Limb (tissue), 2 donors: ENCODE data around the gene PACS1.
"Not testable (repeated sequence)": the region's sequence is repeated elsewhere in the genome, so short reads cannot be mapped to it uniquely, and the experiment has no call there.

Source experiments
- DNase-seq, 2 donors: peaks; one replicate each; pipeline ENCODE4 v3.0.0-alpha.2; 2016; ENCODE audit errors: extremely low spot score in 2 of 2

PACS1 gene

DNA sequence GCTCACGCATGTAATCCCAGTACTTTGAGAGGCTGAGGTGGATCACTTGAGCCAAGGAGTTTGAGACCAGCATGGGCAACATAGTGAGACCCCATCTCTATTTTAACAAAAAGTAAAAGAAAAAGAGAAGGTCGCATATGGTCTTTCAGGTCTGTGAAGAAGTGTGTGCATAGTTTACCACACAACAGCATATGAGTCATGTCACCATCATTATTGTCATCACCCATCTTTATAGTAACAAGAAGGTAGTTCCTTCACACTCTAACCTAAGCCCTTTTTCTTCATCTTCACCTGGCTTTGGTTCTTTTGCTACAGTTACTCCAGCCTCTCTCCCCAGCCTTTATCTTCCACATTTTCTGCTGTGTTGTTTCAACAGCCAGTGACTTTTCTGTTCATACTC lies 39.2 kb downstream of the PACS1 start:
- no peak for DNase-seq

DNA sequence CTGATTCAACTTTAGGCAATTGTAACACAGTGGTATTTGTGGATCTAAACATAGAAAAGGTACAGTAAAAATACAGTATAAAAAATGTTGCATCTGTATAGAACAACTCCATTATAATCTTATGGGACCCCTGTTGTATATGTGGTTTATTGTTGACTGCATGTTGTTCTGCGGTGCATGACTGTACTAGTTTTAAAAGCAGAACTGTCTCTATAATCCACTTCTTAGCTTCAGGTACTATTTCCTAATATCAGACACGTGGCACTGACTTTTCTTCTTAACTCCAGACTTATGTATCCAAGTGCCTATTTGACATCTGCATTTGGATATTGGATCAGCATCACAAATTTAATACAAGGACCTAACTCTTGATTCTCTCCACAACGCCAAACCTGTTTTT lies 41.1 kb downstream of the PACS1 start:
- DNase-seq = no peak

DNA sequence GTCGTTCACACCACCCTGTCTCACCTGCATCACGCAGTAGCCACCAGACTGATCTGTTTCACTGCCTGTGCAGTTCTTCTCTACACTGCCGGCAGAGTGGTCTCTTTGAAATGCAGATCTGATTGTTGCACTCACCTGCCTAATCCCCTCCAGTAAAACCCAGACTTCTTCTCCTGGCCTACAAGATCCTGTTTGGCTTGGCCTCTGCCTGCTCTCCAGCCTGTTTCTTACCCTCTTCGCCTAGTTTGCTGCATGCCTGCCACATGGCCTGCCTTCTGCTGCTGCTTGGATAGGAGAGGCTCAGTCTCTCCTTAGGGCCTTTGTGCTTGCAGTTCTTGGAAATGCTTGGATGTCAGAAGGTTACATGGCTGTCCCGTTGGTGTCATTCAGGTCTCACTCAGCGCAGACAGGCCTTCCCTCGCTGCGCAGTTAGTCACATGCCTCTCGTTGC lies 42.0 kb downstream of the PACS1 start:
- DNase-seq = no peak

DNA sequence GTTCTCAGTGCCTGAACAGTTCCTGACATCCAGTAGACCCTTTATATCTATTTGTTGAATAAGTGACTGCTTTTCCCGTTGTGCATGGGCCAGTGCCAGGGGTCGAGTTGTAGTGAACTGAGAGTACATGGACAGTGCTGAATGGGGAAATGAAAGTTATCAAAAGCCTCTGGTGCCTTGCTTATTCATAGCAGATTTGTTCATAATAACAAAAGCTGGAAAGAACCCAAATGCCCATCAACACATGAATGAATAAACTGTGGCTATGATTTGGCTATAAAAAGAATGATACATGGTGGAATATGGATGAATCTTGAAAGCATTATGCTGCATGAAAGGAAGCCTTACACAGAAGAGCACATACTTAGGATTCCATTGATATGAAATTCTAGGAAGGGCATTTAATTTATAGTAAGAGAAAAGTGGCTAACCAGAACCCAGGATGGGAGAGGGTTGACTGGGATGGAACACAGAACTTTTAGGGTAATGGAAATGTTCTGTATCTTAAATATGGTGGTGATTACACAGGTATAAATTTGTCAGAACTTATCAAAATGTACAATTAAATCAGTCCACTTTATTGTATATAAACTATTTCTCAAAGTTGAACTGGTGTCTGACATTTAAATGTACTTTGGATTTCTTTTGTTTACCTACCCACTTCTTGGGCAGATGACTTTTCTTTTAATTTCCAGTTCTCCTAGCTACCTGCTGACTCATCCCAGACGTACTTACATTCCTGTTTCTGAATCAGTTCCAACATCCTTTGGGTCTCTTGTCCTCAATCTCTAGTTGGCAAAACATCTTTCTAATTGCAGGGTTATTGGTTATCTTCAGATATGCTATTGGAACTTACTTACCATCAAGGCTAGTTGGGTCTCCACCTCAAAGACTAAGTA lies 42.8 kb downstream of the PACS1 start:
- no peak for DNase-seq

DNA sequence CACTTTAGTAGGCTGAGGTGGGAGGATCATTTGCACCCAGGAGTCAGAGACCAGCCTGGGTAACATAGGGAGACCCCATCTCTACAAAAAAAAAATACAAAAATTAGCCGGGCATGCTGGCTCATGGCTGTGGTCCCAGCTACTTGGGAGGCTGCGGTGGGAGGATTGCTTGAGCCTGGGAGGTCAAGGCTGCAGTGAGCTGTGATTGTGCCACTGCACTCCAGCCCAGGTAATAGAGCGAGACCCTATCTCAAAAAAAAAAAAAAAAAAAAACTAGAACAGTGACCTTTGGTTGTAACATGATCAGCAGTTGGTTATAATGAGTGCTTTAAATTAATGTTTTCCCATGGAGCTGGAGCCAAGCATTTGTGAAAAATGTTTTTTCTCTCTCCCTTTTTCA lies 44.9 kb downstream of the PACS1 start:
- not testable (repeated sequence) for DNase-seq

DNA sequence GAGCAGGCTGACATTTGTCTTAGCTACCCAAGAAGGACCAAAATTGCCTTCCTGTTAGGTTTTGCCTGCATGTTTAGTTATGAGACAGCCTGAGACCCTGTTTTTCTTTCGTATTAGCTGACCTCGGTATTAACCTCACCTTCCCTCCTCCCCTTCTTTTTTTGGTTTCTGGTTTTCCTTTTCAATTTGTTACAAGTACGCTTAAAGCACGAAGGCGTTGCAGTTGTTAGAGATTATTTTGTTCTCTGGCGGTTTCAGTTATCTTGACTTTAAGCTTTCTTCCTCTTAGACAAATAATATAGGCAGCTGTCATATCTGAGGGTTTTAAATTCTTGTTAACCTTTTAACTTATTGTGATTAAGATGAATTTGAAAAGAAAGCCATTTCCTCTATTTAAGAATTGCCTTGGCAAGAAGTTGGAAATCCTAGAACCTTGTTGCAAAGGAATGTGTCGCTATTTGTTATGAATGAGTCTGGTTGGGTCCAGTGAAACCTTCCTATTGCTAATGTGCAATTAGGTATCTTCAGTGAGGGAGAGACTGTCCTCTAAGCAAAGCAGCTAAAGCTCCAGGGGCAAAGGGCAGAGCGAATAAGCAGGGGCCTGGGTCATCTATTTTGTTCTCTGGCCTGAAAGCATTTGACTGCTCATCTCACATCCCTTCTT lies 45.7 kb downstream of the PACS1 start:
- DNase-seq = no peak

DNA sequence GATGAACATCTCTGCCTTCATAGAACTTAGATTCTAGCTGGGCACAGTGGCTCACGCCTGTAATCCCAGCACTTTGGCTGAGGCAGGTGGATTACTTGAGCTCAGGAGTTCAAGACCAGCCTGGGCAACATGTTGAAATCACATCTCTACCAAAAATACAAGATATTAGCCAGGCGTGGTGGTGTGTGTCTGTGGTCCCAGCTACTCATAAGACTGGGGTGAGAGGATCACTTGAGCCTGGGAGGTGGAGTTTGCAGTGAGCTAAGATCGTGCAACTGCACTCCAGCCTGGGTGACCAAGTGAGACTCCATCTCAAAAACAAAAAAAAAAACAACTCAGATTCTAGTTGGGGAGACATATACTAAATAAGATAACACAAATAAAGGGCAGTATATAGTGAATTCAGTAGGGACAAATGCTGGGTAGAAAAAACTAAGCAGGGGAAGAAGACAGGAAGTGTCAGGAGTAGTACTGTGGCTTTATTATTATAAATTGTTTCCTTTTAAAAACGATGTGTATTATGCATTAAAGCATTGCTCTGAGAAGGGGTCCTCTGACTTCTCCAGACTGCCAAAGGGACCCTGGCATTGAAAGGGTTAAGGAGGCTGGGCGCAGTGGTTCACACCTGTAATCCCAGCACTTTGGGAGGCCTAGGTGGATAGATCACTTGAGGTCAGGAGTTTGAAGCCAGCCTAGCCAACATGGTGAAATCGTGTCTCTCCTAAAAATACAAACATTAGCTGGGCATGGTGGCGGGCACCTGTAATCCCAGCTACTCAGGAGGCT lies 46.7 kb downstream of the PACS1 start:
- DNase-seq = no peak

DNA sequence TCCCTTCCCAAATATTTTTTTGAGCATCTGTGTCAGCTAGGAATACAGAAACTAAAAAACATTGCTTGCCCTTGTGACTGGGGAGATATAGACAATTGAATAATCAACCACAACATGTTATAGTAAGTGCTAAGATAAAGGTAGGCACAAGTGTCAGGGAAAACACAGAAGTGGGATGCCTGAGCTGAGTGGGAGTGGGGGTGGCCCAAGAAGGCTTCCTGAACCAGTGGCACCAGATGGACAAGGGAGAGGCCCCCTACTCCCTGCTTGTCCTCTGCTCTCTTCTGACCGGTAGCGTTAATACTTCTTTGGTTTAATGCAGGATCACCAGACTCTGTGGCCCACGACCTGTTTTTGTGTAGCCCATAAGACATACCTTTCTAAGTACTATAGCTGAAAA lies 48.8 kb downstream of the PACS1 start:
- DNase-seq = no peak

DNA sequence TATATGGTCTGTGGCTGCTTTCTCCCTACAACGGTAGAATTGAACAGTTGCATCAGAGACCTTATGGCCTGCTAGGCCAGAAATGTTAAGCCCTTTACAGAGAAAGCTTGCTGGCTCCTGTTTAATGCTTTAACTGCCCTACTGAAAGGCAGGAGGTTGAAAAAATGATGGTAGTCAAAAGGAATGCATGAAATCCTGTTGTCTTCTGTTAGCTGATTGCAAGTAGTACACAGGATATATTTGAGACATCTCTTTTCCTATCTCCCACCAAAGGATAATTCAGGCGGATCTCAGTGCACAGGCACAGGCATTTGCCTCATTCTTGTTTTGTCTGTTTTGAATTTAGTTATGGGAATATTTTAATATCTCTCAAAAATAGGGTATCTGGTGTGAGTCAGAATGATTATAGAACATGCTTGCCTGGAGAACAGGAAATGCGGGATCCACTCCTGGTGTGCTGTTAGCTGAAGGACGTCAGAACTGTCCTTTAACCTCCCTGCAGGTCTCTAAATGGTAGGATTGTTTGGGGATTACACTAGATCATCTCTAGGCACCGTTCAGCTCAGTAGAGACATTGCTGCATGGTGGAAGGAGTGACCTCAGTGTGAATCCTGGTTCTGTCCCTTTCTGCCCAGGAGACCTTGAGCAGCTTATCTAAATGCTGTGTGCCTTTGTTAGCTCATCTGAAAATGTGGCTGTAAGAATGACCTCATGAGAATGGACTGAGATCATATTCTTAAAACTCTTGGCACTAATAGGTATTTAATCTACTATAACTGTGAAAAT lies 49.5 kb downstream of the PACS1 start:
- no peak for DNase-seq

DNA sequence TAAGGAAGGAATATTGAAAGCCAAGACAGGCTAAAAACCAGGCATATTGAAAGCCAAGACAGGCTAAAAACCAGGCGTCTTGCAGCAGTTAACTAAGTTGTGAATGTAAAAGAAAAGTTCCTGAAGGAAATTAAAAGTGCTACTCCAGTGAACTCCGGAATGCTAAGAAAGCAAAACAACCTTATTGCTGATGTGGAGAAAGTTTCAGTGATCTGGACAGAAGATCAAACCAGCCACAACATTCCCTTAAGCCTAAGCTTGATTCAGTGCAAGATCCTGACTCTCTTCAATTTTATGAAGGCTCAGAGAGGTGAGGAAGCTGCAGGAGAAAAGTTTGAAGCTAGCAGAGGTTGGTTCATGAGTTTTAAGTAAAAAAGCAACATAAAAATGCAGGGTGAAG lies 51.4 kb downstream of the PACS1 start:
- DNase-seq = no peak

DNA sequence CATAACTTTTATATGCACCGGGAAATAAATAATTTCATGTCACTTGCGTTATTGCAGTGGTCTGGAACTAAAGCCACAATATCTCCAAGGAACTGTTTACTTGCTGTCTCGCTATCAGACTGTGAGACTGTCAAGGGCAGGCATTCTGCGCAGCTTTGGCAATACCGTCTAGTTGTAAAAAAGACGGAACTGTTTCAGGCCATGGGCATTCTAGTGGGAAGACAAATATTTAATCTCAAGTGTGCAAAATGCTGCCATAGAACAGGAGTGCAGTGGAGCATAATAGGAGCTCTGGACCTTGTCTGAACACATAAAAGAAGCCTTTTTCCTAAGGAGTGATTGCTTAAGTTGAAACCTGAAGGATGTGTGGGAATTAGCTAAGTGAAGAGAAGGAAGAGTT lies 53.8 kb downstream of the PACS1 start:
- no peak for DNase-seq

DNA sequence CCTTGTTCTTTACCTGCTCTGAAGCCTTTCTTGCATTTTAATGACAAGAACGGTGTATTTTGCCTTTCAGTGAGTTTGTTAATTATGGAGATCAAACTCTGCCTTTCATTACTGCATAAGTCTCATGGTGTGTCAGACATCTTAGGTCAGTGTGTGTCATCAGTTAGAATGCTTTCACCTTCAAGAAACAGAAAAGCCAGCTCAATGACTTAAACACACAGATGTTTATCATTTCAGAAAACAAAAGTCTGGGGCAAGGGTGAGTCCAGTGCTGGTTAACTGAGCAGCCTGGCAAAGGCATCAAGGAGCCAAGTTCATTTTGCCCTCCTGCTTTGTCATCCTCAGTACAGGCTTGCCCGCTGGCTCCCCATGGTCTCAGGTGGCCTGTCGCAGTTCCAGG lies 54.5 kb downstream of the PACS1 start:
- DNase-seq = no peak

DNA sequence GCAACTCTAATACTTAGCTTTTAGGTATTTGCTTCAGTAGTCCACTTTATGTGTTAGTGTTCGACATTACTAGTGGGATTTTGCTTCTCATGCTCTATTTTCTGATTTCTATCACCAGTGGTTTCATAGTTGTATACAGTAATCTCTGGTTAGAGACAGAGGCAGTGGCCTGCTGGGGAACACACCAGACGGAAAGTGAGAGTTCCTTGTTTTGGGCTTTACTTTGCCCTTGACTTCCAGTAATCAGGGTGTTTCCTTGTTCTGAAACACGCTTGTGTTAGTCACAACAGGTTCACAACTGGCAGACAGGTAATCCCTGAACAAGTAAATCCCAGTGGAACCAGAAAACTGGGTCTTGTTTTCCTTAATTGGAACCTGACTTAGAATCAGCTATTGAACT lies 56.0 kb downstream of the PACS1 start:
- no peak for DNase-seq

DNA sequence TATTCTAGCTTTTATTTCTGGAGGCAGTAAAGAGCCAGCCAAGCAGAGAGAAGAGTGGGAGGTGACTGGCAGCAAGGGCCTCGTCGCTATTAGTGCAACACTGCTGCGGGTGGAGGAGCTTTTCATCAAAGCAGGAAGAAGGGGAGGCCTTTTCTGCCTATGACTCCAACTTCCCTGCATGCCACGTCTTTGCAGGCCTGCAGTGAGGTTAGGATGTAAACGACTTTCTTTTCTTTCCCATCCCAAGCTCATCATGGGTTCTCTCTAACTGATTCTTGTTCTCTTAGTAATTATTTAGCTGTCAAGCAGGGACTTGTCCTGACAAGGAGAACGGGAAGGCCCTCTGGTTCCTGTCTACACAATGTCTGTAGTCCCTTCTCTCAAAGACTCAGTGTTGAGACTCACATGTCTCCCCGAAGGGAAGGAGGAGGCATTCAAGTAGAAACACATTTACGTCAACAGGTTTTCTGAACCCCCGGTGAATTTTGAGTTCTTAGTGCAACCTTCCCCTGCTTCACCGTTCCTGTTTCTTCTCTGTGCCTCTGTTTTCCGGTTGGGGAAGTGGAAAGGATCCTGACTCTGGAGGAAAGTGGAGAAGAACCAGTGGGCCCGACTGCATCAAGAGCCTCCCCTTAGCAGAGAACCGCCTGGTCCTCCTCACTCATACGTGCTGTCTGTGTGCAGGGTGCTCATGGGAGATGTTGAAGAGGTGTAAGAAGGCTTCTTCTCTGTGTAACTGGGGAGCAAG lies 56.9 kb downstream of the PACS1 start:
- DNase-seq = peak; percentile 35 to 42

DNA sequence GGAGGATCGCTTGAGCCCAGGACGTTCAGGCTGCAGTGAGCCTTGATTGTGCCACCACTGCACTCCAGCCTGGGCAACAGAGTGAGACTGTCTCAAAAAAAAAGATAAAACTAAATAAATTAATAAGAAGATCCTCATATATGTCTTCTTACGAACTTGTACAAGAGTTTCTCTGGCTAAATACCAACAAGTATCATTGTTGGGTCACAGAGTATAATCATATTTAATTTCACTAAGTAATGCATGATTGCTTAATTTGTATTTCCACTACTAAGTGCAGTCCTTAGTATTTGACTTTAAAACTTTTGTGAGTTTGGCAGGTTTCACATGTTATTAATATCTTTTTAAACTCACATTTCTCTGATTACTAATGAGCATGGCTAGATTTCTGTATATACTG lies 60.9 kb downstream of the PACS1 start:
- no peak for DNase-seq

DNA sequence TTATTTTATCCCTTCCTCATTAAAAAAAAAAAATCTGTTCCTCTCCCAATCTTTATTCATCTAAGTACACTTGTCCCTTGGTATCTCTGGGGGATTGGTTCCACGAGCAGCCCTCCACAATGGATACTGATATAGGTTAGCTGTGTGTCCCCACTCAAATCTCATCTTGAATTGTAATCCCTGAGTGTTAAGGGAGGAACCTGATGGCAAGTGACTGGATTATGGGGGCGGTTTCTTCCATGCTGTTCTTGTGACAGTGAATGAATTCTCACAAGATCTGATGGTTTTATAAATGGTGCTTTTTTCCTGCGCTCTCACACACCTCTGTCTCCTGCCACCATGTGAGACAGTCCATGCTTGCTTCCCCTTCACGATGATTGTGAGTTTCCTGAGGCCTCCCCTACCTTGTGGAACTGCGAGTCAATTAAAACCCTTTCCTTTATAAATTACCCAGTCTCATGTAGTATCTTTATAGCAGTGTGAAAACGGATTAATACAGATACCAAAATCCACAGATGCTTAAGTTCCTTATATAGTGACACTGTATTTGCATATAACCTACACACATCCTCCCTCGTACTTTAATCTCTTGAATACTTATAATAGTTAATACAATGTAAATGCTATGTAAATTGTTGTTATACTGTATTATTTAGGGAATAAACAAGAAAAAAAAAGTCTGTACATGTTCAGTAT lies 62.0 kb downstream of the PACS1 start:
- DNase-seq = no peak

DNA sequence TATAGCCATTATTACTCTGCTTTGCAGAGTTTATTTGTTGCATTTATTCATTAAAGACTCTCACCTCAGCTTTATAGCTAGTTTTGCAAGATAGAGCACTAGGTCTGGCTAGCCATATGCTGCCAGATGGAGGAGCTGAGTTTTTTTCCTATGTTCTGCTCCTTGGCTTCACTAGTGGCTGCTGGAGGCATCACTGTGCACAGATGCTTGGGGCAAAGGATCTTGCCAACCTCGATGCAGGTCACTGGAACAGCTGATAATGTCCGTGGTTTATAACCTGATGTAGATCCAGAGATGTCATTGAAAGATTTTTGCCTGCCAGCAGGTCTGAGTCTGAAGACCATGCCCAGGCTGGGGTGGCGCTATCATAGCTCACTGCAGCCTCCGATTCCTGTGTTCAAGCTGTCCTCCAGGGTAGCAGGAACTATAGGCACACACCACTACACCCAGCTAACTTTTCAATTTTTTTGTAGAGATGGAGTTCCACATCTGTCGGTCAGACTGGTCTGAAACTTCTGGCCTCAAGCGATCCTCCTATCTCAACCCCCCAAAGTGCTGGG lies 63.2 kb downstream of the PACS1 start:
- no peak for DNase-seq

DNA sequence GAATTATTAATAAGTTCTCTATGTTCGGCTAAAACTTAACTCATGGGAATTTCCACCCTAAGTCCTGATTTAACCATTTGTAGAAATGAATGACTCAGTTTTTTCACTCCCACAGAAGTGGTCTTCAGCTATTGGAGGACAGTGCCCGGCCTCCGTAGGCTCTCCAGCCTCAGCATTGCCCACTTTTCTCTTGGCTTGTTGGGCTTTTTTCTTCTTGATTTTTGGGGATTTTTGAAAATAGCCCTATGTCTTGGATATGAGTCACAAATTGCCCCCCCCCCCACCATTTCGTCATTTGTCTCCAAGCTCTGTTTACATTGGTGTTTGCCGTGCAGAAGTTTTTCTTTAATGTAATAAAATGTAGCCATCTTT lies 66.7 kb downstream of the PACS1 start:
- no peak for DNase-seq

DNA sequence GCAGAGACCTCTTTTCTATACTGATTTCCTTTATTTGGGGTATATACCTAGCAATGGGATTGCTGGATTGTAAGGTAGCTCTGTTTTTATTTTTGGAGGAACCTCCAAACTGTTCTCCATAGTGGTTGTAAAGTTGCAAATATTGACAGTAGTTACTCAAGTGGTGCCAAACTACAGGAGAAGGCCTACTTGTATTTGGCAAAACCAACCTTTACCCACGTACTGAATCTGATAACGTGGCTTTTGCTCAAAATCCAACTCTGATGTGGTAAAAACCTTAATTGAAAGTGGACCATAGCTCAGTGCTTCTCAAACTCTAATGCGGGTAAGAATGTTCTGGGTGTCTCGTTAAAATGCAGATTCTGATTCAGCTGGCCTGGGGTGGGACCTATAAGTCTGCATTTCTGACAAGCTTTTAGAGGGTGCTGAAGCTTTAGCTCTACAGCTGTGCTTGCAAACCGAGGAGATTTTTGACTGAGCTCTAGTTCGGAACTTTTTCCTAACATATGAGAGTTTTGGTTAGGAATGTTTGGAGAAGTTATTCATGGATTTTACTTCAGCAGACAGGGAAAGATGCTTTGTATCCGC lies 69.8 kb downstream of the PACS1 start:
- no peak for DNase-seq
